ENCODE results near the gene SCGB1A1. TPM values are rescaled to one million over a fixed set of nuclear protein-coding genes. Genes with fewer than 3 reads are reported as not detected.

Gene SCGB1A1
- total RNA-seq, 1 donor from 2014 or later, result not detected

- H3K27ac ChIP-seq (replicated peaks), result no peak overlapping the region
- H3K9me3 ChIP-seq (replicated peaks), result no peaks in the 10 kb centered on the region
- no peaks in the 10 kb centered on the region for H3K27me3 ChIP-seq (ENCODE audit: low read depth)
- no peaks in the 10 kb centered on the region for H3K36me3 ChIP-seq
- no peaks in the 10 kb centered on the region for H3K4me1 ChIP-seq
- H3K4me3 ChIP-seq, result no peak overlapping the region
- intact Hi-C loops (cut with micrococcal nuclease), result no loop called here
- TF ChIP-seq CTCF (IDR thresholded peaks at IDR 0.05; ENCODE audit: borderline replicate concordance), result no peak
- no peak for DNase-seq
These were observed 53.4 kb downstream of the SCGB1A1 start for GRCh38 chr11:62472063-62472884.

Other genes with a start within 250 kb of the SCGB1A1 start
- gene SCGB1D1, start 228.8 kb upstream of the SCGB1A1 start, total RNA-seq, result not detected
- not detected for gene SCGB2A1, start 210.4 kb upstream of the SCGB1A1 start, total RNA-seq
- 1.6 TPM for gene SCGB1D2, start 176.8 kb upstream of the SCGB1A1 start, total RNA-seq
- gene SCGB2A2, start 148.9 kb upstream of the SCGB1A1 start, total RNA-seq, result not detected
- not detected for gene SCGB1D4, start 120.0 kb upstream of the SCGB1A1 start, total RNA-seq
- gene ASRGL1, start 81.6 kb upstream of the SCGB1A1 start, total RNA-seq, result 4.6 TPM
- 290 TPM for gene AHNAK, start 127.8 kb downstream of the SCGB1A1 start, total RNA-seq
- gene EEF1G, start 154.9 kb downstream of the SCGB1A1 start, total RNA-seq, result 958 TPM
- gene TUT1, start 172.5 kb downstream of the SCGB1A1 start, total RNA-seq, result 12.5 TPM
- 26.3 TPM for gene MTA2, start 182.8 kb downstream of the SCGB1A1 start, total RNA-seq
- 14.6 TPM for gene EML3, start 193.7 kb downstream of the SCGB1A1 start, total RNA-seq
- gene ROM1, start 194.2 kb downstream of the SCGB1A1 start, total RNA-seq, result 2.0 TPM
- 13.2 TPM for gene B3GAT3, start 203.0 kb downstream of the SCGB1A1 start, total RNA-seq
- gene GANAB, start 227.6 kb downstream of the SCGB1A1 start, total RNA-seq, result 90.2 TPM
- 10.1 TPM for gene INTS5, start 234.3 kb downstream of the SCGB1A1 start, total RNA-seq
- gene C11orf98, start 246.2 kb downstream of the SCGB1A1 start, total RNA-seq, result 31.1 TPM
- gene CSKMT, start 246.3 kb downstream of the SCGB1A1 start, total RNA-seq, result 5.0 TPM